ENCODE results near the gene PIAS2. TPM values are rescaled to one million over a fixed set of nuclear protein-coding genes. Genes with fewer than 3 reads are reported as not detected.
A peak's percentile ranks its signal among the peaks of the same experiment; 100 is the strongest.

PIAS2 gene
- total RNA-seq, 1 donor from 2014 or later, result 27.1 TPM

DNA sequence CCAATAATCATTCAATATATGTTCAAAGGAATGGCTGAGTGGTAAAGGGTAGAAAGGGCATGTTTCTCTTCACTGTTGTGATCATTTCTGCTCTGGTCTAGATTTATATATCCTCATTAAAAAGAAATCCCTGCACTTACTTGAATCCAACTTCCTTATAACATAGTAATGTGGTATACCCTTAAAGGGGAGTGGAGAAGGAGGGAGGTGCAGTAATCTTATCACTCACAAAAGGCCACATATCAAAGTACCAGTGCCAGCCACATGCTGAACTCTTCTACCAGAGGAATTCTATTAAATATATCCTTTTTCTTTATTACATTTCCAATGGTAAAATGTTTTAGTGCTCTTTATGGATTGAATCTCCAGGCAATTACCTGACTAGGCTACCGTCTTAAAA, 3.3 kb upstream of the PIAS2 start:
- no peak overlapping the region for H3K4me3 Mint-ChIP-seq (ENCODE audit: low read depth)
- H3K36me3 Mint-ChIP-seq (ENCODE audit: low read depth), result no peaks in the 10 kb centered on the region
- peaks cover 16% of the 10 kb centered on the region for H3K4me1 Mint-ChIP-seq (ENCODE audit: low read depth)

DNA sequence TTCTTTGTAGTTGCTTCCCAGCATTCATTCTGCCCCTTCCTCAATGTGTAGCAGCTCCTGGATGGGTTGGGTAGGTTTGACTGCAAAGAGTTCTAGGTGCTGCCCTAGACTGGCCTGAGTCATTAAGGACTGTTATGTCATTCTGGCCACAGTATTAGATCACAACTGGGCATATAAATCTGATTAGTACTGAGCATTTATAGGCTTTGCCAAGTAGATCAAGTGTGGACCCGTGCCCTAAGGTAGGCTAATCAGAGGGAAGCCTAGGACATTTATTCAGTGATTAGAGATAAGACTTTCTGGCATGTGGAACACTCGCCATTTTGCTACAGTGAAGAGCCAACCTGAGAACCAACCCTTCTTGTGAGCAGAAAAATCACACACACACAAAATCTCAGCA, 2.8 kb upstream of the PIAS2 start:
- no peaks in the 10 kb centered on the region for H3K36me3 Mint-ChIP-seq (ENCODE audit: low read depth)
- no peak overlapping the region for H3K27ac Mint-ChIP-seq
- intact Hi-C loops (cut with micrococcal nuclease), result no loop called here
- H3K4me3 Mint-ChIP-seq (ENCODE audit: low read depth), result no peak overlapping the region
- H3K4me1 Mint-ChIP-seq (ENCODE audit: low read depth), result peaks cover 22% of the 10 kb centered on the region
- no peak for DNase-seq (ENCODE audit: low spot score)
- H3K9me3 Mint-ChIP-seq, result no peaks in the 10 kb centered on the region
- H3K27me3 Mint-ChIP-seq (ENCODE audit: low read depth), result peaks cover 9% of the 10 kb centered on the region

More for the DNA sequence above, 3.3 kb upstream of the PIAS2 start:
- Mint-ChIP-seq H3K27me3 (ENCODE audit: low read depth) (peaks cover 9% of the 10 kb centered on the region), H3K9me3 (no peaks in the 10 kb centered on the region), H3K27ac (no peak overlapping the region)
- DNase-seq (ENCODE audit: low spot score), result no peak
- intact Hi-C loops (cut with micrococcal nuclease), result no loop called here

DNA sequence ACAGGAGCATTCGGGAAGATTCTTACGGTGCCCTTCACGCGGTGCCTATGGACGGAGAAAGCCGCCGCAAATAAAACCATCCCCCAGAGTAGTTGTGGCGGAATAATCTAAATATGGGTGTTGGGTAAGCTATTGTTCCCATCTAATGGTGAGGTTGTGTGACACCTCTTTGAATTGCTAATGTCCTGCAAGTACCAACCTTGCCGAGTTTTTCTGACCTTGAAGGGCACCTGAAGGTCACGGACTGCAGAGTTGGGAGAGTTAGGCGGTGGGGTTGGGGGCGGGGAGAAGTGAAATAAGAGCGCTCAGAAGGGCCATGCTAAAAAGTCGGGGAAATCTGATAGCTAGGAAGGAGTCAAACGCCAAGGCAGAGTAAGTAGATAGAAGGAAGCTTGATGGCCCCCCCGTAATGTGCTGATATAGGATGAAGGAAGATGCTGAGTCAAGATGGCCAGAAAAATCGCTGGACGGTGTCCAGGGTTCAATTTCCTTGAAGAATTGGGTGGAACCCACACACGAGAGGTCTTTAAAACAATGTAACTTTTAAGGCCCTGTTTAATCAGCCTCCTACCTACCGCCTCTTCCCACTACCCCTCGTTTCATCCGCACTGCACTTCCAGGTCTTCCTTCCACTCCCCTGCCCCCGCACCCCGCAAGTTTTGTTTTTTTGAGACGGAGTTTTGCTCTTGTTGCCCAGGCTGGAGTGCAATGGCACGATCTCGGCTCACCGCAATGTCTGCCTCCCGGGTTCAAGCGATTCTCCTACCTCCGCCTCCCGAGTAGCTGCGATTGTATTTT, 695 bp upstream of the PIAS2 start:
- Mint-ChIP-seq H3K9me3 (no peaks in the 10 kb centered on the region), H3K4me1 (ENCODE audit: low read depth) (peaks cover 33% of the 10 kb centered on the region), H3K27ac (peak overlapping the region; percentile 31), H3K4me3 (ENCODE audit: low read depth) (peak overlapping the region; percentile 78), H3K27me3 (ENCODE audit: low read depth) (peaks cover 6% of the 10 kb centered on the region), H3K36me3 (ENCODE audit: low read depth) (no peaks in the 10 kb centered on the region)
- intact Hi-C loops (cut with micrococcal nuclease), result loop anchor here (2.0 to 10.0 kb wide), 6 partner anchors 25 to 1043 kb away; partner anchors contain the start of genes HDHD2 and ST8SIA5
- DNase-seq (ENCODE audit: low spot score), result no peak

DNA sequence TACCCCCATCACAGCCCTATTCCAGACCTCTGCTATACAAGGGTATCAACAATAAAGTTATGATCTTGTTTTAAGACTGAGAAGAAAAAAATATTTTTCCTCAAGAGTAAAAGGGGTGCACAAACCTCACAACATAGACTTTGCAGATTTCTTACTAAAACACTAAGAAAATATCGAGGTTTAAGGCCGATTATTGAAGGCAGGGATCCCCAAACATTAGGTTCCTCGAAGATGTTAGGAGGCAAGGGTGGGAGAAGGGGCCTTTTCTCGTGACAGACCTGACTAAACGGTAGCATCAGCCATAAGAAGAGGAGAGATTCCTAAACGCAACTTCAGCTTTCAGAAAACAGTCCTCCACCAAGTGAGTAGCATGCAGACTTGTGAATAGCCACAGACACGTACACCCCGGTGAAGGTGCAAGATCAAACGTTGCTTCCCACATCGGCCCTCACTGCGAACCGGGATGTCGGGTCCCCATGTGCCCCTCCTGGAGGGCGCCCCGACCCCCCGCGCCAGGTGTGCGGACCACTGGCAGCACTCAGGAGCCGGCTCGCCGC, 678 bp downstream of the PIAS2 start:
- H3K9me3 Mint-ChIP-seq, result no peaks in the 10 kb centered on the region
- intact Hi-C loops (cut with micrococcal nuclease), result loop anchor here (2.0 to 10.0 kb wide), 6 partner anchors 24 to 1042 kb away; partner anchors contain the start of genes HDHD2 and ST8SIA5
- H3K27ac Mint-ChIP-seq, result peak overlapping the region; percentile 84
- H3K4me1 Mint-ChIP-seq (ENCODE audit: low read depth), result peaks cover 33% of the 10 kb centered on the region
- peak overlapping the region; percentile 87 for H3K4me3 Mint-ChIP-seq (ENCODE audit: low read depth)
- no peaks in the 10 kb centered on the region for H3K36me3 Mint-ChIP-seq (ENCODE audit: low read depth)
- DNase-seq (ENCODE audit: low spot score), result peak; percentile 24
- H3K27me3 Mint-ChIP-seq (ENCODE audit: low read depth), result peaks cover 6% of the 10 kb centered on the region

DNA sequence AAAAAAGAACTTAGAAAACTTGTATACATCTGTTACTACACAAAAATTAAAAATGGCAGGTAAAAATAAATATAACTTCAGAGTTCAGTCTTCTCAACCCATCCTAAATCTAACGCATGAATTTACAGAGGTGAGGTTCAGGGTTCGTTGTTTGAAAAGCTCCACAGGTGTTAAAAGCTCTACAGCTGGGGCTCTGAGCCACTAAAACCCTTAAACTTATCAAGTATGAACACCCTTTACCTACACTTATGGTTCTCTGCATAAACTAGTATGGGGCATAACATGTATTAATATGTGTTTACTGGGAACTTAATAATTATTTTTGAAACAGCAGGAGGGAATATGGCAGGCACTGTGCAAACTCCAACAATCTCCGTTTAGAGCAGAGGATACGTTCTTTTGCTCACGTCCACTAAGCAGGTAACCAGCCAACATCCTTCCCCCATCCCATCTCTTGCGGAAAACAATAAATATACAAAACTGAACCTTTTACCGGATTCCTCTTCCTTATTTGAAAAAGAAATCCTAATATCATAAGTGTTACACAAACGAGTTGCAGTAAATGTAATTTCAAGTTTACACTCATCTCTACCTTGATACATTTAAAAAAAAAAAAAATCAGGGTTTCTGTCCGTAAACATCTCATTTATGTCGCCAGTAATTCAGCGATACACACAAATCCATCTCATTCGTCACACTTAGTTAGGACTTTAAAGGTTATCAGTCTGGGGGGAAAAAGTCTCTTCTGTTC, 1.3 kb downstream of the PIAS2 start:
- no peaks in the 10 kb centered on the region for H3K9me3 Mint-ChIP-seq
- DNase-seq (ENCODE audit: low spot score), result no peak
- H3K27ac Mint-ChIP-seq, result peak overlapping the region; percentile 84
- H3K4me3 Mint-ChIP-seq (ENCODE audit: low read depth), result peak overlapping the region; percentile 87
- intact Hi-C loops (cut with micrococcal nuclease), result loop anchor here (2.0 to 10.0 kb wide), 6 partner anchors 23 to 1041 kb away; partner anchors contain the start of genes HDHD2 and ST8SIA5
- no peaks in the 10 kb centered on the region for H3K36me3 Mint-ChIP-seq (ENCODE audit: low read depth)
- H3K4me1 Mint-ChIP-seq (ENCODE audit: low read depth), result peaks cover 33% of the 10 kb centered on the region
- peaks cover 6% of the 10 kb centered on the region for H3K27me3 Mint-ChIP-seq (ENCODE audit: low read depth)

DNA sequence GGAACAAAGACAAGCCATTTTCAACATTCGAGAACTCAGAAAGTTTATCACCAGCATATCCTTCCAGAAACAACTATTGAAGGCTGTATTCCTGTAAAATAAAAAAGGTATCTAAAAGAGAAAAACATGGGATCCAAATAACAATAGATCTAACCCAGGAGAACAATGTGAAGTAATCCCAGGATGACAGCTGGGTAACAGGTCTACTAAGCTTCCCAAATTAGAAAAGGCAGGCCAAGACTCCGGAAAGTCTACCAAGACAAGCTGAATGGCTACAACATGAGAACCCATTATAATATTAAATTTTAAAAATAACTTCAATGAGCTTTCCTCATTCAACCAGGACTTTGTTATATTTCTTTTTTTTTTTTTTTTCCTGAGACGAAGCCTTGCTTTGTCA, 6.5 kb downstream of the PIAS2 start:
- Mint-ChIP-seq H3K27ac (no peak overlapping the region), H3K9me3 (no peaks in the 10 kb centered on the region), H3K4me1 (ENCODE audit: low read depth) (peaks cover 19% of the 10 kb centered on the region), H3K4me3 (ENCODE audit: low read depth) (no peak overlapping the region), H3K27me3 (ENCODE audit: low read depth) (no peaks in the 10 kb centered on the region), H3K36me3 (ENCODE audit: low read depth) (peaks cover 10% of the 10 kb centered on the region)
- intact Hi-C loops (cut with micrococcal nuclease), result loop anchor here (10.0 kb wide), 3 partner anchors 56 to 1036 kb away; partner anchors contain the start of gene HDHD2
- DNase-seq (ENCODE audit: low spot score), result no peak

DNA sequence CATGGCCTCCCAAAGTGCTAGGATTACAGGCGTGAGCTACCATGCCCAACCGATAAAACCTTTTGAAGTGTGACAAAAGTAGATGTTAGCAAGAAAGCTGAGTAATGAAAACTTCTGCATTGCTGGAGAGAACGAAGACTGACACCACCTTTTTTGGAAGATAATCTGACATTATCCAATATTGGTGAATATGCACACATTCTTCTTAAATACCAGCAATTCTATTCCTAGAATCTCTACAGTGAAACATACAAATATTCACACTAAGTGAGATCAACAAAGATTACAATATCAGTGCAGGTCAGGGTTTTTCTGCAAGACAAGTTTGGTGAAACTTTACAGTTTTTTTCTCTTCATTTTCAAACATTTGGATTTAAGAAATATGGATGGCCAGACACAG, 7.8 kb downstream of the PIAS2 start:
- Mint-ChIP-seq H3K4me3 (ENCODE audit: low read depth) (no peak overlapping the region), H3K36me3 (ENCODE audit: low read depth) (peaks cover 10% of the 10 kb centered on the region), H3K27ac (no peak overlapping the region), H3K27me3 (ENCODE audit: low read depth) (no peaks in the 10 kb centered on the region), H3K4me1 (ENCODE audit: low read depth) (peaks cover 9% of the 10 kb centered on the region), H3K9me3 (no peaks in the 10 kb centered on the region)
- DNase-seq (ENCODE audit: low spot score), result no peak
- intact Hi-C loops (cut with micrococcal nuclease), result no loop called here

DNA sequence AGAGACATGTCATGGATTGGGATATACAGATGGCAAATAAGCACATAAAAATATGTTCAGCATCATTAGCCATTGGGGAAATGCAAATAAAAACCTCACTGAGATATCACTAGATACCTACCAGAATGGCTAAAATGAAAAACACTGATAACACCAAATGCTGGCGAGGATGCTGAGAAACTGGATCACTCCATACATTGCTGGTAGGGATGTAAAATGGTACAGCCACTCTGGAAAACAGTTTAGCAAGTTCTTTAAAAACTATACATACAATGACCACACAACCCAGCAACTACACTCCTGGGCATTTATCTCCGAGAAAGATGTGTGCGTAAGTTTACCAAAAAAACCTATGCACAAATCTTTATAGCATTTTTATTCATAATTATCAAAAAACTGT, 13.9 kb downstream of the PIAS2 start:
- peaks cover 6% of the 10 kb centered on the region for H3K4me1 Mint-ChIP-seq (ENCODE audit: low read depth)
- H3K36me3 Mint-ChIP-seq (ENCODE audit: low read depth), result peaks cover 29% of the 10 kb centered on the region
- no peaks in the 10 kb centered on the region for H3K9me3 Mint-ChIP-seq
- no peaks in the 10 kb centered on the region for H3K27me3 Mint-ChIP-seq (ENCODE audit: low read depth)
- no peak overlapping the region for H3K27ac Mint-ChIP-seq
- no peak overlapping the region for H3K4me3 Mint-ChIP-seq (ENCODE audit: low read depth)
- intact Hi-C loops (cut with micrococcal nuclease), result no loop called here
- DNase-seq (ENCODE audit: low spot score), result no peak

DNA sequence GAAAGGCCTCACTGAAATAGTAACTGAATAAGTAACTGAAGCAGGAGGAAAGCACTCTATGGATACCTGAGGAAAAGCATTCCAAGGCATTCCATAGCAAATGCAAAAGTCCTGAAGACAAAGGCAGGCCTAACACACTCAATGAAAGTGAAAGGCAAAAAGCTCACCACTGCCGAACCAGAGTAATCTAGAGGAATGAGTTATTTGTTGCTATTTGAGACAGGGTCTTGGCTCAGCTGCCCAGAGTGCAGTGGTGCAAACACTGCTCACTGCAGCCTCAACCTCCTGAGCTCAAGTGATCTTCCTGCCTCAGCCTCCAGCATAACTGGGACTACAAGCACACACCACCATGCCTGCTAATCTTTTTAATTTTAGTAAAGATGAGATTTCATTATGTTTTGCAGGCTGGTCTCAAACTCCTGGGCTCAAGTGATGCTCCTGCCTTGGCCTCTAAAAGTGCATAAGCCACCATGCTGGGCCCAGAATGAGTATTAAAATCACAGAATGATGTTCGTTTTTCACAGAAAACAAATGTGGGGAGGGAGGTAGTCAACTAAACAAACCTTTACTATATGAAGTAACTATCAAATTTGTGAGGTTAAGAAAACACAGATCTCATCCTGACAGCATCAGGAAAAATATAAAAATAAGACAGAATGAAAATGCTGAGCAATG, 17.9 kb downstream of the PIAS2 start:
- no peak overlapping the region for H3K4me3 Mint-ChIP-seq (ENCODE audit: low read depth)
- H3K27ac Mint-ChIP-seq, result no peak overlapping the region
- intact Hi-C loops (cut with micrococcal nuclease), result no loop called here
- no peaks in the 10 kb centered on the region for H3K9me3 Mint-ChIP-seq
- peaks cover 24% of the 10 kb centered on the region for H3K36me3 Mint-ChIP-seq (ENCODE audit: low read depth)
- H3K4me1 Mint-ChIP-seq (ENCODE audit: low read depth), result peaks cover 6% of the 10 kb centered on the region
- no peak for DNase-seq (ENCODE audit: low spot score)
- H3K27me3 Mint-ChIP-seq (ENCODE audit: low read depth), result no peaks in the 10 kb centered on the region

DNA sequence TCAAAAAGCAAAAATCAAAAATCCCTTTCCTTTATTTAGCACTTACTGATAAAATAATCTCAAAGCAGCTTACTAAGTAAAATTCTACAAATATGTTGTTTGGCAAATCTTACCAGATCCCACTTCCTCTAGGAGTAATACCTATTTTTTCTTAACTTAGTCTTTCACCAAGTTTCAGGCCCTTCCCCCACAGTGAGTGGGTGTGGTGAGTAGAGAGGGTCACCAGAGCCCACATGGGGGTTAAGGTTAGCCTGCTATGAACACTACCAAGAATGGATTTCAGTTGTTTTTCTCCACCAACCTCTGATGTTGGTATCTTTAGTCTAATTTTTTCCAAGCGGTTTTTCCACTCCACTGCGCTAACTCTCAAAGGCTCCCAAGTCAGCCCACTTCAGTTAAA, 23.2 kb downstream of the PIAS2 start:
- Mint-ChIP-seq H3K4me3 (ENCODE audit: low read depth) (no peak overlapping the region), H3K36me3 (ENCODE audit: low read depth) (peaks cover 23% of the 10 kb centered on the region), H3K4me1 (ENCODE audit: low read depth) (peaks cover 17% of the 10 kb centered on the region), H3K27me3 (ENCODE audit: low read depth) (no peaks in the 10 kb centered on the region), H3K9me3 (peaks cover 10% of the 10 kb centered on the region), H3K27ac (no peak overlapping the region)
- no peak for DNase-seq (ENCODE audit: low spot score)
- intact Hi-C loops (cut with micrococcal nuclease), result no loop called here

DNA sequence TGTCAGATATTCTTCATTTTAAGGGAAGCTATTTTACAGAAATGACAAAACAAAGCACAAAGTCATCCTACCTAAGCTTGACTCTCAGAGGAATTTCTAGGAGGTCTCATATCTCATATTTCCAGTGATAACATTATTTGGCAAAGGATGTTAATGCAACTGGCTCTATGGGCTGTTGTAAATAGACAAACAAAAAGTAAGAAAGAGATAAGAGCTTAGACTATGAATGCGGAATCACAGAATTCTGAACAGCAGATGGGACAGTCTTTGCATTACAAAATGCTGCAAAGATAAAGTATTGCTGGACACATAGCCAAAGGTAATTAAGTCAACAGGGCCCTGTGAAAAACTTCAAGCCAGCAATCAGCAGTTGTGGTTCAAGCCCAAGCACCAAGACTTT, 23.9 kb downstream of the PIAS2 start:
- Mint-ChIP-seq H3K36me3 (ENCODE audit: low read depth) (peaks cover 30% of the 10 kb centered on the region), H3K4me1 (ENCODE audit: low read depth) (peaks cover 17% of the 10 kb centered on the region), H3K27me3 (ENCODE audit: low read depth) (no peaks in the 10 kb centered on the region), H3K4me3 (ENCODE audit: low read depth) (no peak overlapping the region), H3K9me3 (peaks cover 18% of the 10 kb centered on the region), H3K27ac (no peak overlapping the region)
- DNase-seq (ENCODE audit: low spot score), result no peak
- intact Hi-C loops (cut with micrococcal nuclease), result loop anchor here (2.0 kb wide), 1 partner anchor 23 kb away; the partner anchor contains the start of genes KATNAL2 and PIAS2

DNA sequence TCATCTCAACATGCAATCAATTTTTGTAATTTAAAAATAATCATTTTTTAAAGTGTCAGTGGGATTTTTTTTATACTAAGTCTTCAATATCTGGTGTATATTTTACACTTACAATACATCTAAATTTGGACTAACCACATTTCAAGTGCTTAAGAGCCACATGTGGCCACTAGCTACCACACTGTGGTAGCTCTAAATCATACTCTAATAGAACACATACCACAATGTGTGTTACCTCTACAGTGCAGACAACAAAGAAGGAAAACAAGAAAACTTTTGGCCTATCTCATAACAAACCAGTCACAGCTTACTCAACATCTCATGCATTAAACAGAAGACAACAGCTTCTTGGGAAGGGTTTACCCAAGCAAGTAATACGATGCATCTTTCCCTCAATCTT, 24.5 kb downstream of the PIAS2 start:
- H3K4me3 Mint-ChIP-seq (ENCODE audit: low read depth), result no peak overlapping the region
- peaks cover 23% of the 10 kb centered on the region for H3K9me3 Mint-ChIP-seq
- intact Hi-C loops (cut with micrococcal nuclease), result loop anchor here (2.0 kb wide), 1 partner anchor 24 kb away; the partner anchor contains the start of genes KATNAL2 and PIAS2
- no peak overlapping the region for H3K27ac Mint-ChIP-seq
- no peaks in the 10 kb centered on the region for H3K27me3 Mint-ChIP-seq (ENCODE audit: low read depth)
- no peak for DNase-seq (ENCODE audit: low spot score)
- peaks cover 36% of the 10 kb centered on the region for H3K36me3 Mint-ChIP-seq (ENCODE audit: low read depth)
- peaks cover 17% of the 10 kb centered on the region for H3K4me1 Mint-ChIP-seq (ENCODE audit: low read depth)

Measured in activated T-helper 2 cell treated with anti-CD3 and anti-CD28 coated beads, Interferon-gamma antibody, Interleukin-2, Interleukin-4, amounts not matched to agents 10 μg/mL and 5 μg/mL and 100 μg/mL, durations not matched to agents 14 hours and 24 hours and 36 hours (primary cell).